ENCODE results near the gene SNX3.

The SNX3 gene

DNA sequence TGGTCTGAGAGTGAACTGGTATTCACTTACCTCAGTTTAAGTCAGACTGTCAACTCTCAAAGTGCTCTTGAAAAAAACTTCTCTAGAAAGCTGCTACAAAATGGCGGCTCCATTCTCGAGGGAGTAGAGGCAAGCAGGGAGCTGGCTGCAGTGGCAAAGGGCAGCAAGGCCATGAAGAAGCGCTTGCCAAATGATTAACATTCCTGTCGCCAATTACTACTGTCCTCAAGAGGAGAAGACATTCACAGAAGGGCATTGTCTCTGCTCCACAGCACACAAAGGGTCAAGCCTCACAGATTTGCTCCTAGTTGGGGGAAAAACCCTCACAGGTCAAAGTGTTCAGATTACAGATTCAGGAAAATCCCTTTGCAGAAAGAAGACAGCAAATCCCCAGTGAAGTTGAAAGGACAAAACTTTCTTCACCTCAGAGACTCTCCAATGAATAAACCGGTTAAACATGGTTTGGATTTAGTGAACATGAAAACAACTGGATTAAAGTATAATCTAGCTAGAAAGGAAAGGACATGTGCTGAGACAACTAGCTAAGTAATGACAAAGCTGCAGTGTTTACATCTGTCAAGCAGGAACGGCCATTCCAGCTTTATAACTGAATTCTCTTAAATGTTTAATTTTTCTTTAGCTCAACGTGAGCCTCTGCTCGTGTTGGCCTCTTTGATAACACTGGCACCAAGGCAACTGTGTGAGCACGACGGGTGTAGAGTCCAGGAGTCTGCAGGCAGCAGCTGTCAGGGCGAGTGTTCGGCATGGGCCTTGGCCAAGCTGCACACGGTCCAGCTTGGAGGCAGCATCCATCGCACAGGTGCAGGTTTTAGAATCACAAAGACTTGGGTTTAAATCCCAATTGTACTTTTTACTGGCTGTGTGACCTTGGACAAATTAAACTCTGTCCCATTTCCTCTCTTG lies 57.4 kb downstream of the SNX3 start:
- no peak for DNase-seq

- DNase-seq = no peak
Measured at GRCh38 chr6:108200631-108201030, 60.2 kb downstream of the SNX3 start.

GRCh38 chr6:108200186-108200585 lies 60.7 kb downstream of the SNX3 start:
- no peak for DNase-seq

DNA sequence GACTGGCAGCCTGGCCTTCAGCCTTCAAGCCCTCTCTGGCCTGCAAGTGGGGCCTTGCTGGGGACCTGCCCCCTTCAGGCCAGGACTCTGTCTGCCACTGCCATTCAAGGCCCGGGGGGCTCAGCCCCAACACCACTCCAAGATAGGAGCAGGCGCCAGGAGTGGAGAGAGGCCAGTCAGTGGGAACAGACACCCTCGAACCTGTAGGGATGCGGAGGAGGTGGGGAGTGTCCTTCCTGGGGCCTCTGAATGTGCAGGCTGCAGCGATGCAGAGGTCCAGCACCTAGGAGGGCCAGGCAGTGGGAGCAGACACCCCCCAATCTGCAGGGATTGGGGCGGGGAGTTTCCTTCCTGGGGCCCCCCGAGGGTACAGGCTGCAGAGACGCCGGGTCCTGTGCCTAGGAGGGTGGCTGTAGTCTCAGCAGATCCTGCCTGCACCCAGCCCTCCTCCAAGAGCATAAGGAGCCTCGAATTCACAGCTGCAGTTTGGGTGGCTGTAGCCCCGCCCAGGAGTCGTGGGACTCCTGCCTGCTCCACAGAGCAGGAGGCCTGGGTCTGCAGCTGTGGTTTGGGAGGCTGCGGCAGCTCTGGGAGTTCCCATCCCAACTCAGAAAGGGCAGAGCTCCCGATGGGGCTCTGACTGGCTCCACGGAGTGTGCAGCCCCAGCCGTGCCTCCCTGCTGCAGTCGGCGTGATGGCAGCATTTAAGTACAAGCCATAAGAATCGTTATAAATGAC lies 61.9 kb downstream of the SNX3 start:
- no peak for DNase-seq

GRCh38 chr6:108195209-108195608 lies 65.6 kb downstream of the SNX3 start:
- DNase-seq = no peak

DNA sequence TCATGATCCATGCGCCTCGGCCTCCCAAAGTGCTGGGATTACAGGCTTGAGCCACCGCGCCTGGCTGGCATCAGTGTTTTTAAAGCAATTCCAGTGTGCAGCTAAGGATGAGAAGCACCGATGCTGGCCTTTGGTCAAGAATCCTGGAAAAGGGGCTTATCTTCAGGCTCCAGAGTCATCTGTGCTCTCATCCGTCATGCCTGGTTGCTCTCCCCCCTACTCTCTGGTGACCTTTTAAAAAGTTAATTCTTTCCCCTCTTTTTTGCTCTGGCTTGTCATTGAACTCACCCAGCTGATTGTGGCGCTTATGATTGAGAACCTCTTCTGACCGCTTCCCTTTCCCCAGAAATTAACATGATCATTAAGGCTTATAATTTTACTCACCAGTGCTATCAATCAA lies 66.3 kb downstream of the SNX3 start:
- no peak for DNase-seq

GRCh38 chr6:108193835-108194234 lies 67.0 kb downstream of the SNX3 start:
- no peak for DNase-seq

DNA sequence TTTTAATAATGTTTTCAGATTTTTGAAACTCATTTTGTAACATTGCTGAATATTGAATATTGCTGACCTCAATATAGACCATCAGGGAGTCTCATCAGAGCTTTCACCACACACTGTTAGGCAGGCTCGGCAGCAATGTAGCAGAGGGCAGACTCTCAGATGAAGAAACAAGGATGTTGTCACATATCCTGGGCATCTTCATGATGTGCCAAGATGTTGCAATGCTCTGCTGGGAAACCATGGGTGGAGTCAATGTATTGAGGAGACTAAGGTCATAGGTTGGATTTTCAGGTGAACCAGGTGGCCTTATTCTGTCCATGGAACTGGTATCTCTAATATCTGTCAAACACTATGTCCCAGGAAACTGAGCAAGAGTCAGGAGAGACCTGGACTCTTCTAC lies 67.7 kb downstream of the SNX3 start:
- no peak for DNase-seq

DNA sequence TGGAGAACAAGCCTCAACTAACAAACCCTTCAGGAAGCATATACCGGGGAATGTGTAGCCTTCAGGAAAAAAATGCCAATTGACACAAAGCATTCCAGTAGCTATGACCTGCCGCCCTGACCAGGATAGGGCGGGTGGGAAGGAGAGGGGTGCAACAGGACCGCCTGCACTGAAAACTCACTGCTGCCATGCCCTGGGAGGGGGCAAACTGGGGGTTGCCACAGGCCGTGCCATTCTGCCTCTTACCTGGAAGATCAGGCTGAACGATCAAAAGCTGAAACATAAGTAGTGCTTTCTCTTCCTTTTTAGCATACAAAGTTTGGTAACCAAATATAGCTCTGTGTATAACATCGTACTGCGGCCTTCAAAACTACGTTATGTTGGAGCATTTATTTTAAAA lies 73.3 kb downstream of the SNX3 start:
- no peak for DNase-seq

DNA sequence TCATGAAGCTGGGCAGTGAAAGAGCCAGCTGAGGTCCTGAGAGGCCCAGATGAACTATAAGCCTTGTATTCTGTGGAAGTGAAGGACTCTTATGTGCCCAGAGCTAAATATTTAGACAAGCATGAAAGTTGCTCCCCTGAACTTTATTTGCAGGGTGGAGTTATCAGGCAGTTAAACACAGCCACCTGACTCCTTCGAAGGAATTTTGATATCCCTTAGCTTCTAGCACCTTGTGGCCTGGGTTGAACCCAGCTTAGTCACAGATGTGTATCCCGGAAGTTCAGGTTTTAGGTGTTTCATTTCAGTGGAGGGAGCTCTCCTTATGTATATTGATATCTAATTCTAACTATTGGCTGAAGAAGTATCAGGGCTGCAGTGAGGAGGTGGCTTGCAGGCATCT lies 74.6 kb downstream of the SNX3 start:
- no peak for DNase-seq

- DNase-seq = no peak
Measured at GRCh38 chr6:108180776-108181175, 80.1 kb downstream of the SNX3 start.

- no peak for DNase-seq
Measured at GRCh38 chr6:108180266-108180665, 80.6 kb downstream of the SNX3 start.

GRCh38 chr6:108179741-108180140 lies 81.1 kb downstream of the SNX3 start:
- DNase-seq = no peak

DNA sequence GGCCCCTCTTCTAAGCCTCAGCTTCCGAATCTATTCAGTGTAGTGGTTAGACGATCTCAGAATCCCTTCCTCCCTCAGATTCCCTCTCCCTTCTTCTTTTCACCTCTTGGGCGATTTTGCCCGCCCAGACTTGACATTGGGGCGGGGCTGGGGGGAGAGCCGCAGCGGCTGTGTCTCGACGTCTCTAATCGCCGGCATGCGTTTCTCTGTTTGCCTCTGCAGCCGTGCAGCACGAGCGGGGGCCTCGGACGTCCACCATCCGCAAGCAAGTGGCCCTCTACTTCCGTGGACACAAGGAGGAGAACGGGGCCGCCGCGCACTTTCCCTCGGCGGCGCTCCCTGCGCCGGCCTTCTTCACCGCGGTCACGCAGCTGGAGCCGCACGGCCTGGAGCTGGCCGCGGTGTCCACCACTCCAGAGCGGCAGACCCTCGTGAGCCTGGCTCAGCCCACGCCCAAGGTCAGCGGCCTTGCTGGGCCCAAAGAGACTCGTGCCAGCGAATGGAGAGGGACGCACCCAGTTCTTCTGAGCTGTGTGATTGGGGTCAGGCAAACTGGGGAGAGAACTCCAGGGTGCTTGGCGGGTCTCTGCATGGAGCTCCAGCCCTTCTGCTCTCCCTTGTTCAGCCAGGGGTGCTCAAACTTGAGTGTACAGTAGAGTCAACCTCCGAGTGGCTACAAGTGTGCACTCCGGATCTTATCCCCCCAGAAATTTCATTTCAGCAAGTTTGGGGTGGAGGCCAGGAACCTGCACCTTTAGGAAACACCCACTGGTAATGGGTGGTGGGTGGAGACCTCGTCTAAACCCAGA lies 84.4 kb downstream of the SNX3 start:
- DNase-seq = peak in 1 of 2 experiments; percentile 19

- peak; percentile 27 to 48 for DNase-seq
Measured at GRCh38 chr6:108175592-108176279, 85.1 kb downstream of the SNX3 start.

DNA sequence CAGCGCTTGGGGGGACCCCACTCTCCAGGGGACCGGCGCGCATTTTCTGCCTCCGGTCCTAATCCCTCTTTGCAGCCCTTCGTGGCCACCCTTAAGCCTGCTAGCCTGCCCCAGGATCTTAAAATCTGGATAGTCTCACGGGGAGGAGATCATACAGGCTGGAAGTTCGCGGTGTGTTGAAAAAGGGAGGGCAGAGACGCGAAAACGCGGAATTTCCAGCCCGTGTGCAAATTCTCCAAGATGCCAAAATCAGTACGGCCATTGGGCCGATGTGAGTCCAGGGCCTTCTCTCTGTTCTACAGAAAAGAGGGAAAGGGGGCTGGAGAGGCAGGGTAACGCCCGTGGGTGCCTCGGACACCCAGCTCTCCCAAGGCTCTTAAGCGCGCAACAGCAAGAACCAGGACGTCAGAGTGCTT lies 85.7 kb downstream of the SNX3 start:
- no peak for DNase-seq

DNA sequence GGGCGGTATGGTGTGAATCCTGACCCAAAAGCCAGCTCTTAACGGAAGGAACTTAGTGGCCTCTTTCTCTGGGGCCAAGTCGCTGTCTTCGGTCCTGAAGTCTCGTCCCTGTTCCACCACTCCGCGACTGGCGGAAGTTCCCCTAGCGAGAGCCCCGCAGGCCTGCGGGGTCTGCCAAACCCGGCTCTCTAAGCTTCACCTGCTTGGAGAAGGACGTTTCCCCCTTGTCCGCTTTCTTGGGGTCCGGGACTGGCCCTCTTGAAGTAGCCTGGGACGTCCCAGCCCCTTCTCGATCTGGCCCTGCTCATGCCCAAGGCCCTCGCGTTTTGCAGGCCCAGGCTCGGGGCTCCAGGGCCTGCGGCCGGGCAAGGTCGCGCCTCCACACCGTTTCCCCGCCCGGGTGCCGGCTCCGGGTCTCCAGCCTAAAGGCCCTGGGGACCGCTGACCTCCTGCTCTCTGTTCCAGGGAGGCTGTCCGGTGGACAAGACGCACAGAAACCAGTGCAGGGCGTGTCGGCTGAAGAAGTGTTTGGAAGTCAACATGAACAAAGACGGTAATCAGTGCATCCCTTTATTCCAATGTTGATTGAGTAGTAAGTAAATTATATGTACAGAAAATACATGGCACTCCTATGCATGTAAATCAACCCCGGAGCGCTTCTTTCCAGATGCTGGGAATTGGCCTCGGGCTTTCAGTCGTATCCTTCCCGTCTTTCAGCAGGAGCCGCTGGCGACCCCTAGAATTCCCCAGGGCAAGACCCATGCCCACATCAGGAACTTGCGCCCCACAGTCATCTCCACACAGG lies 86.3 kb downstream of the SNX3 start:
- DNase-seq = peak; percentile 54 to 63

- no peak for DNase-seq
Measured at GRCh38 chr6:108171918-108172516, 88.8 kb downstream of the SNX3 start.

DNA sequence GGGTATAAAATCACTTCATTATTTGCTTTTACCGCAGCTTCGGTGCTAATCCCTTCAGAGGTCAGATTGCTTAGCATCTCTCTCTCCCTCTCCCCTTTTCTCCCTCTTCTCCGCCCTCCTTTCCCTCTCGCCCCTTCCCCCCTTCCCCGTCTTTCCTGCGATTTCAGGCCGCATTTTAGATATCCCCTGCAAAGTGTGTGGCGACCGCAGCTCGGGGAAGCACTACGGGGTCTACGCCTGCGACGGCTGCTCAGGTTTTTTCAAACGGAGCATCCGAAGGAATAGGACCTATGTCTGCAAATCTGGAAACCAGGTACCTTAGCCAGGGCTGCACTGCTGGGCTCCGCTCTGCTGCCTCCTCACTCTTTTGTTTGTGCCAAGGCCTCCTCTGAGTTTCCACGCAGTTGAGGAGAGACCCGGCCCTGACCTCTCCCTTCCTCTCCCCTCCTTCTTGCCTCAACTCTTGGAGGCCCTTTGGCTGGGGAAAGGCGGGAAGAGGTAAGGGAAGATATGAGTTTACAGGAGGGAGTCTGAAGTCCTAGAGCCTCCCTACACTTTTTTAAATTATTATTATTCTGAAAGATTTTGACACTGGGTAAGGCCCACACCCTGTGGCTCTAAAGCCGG lies 89.4 kb downstream of the SNX3 start:
- DNase-seq = peak in 1 of 2 experiments; percentile 22

Measured in activated T-cell treated with anti-CD3 and anti-CD28 coated beads, Interleukin-2, amount 50 U/mL, for 48 hours (primary cell).